PC-3 (cell line): Measurements from ENCODE around the gene PANK1.

Experiments
- CTCF ChIP-seq: fragments of 300-600 bp; sonication (generic); conservative IDR thresholded peaks from 2 replicates; pipeline ENCODE4 v1.5.1; 2017; ENCODE audit warnings: antibody characterized with exemption, low read depth, mild to moderate bottlenecking, low read length
- EZH2 ChIP-seq: fragments of 300-600 bp; sonication (generic); IDR thresholded peaks from one replicate; pipeline ENCODE4 v1.6.1; 2017; ENCODE audit warnings: antibody characterized with exemption, mild to moderate bottlenecking, low read length; ENCODE audit not compliant: unreplicated experiment
- EZH2phosphoT487 ChIP-seq: fragments of 300-600 bp; sonication (generic); IDR thresholded peaks from 2 replicates; pipeline ENCODE4 v1.6.1; 2018; ENCODE audit warnings: mild to moderate bottlenecking, antibody characterized with exemption, low read length, borderline replicate concordance

- no peak for TF ChIP-seq CTCF
- no peak for TF ChIP-seq EZH2
- no peak for TF ChIP-seq EZH2phosphoT487
These were observed 19.8 kb downstream of the PANK1 start for GRCh38 chr10:89625041-89625765.
